Endothelial cell (in vitro differentiated cells): ENCODE data around the gene SCNM1. TPM values are rescaled to one million over a fixed set of nuclear protein-coding genes. Genes with fewer than 3 reads are reported as not detected.

Experiments used
- DNase-seq: peaks from one replicate; pipeline ENCODE4 v3.0.0; 2021; ENCODE audit warnings: low spot score
- H3K27ac Mint-ChIP-seq: one replicate; pipeline ENCODE4 v1.8.0; 2021; ENCODE audit warnings: mixed read lengths, inconsistent platforms; ENCODE audit not compliant: unreplicated experiment
- H3K27me3 Mint-ChIP-seq: one replicate; pipeline ENCODE4 v1.8.0; 2021; ENCODE audit warnings: mild to moderate bottlenecking, moderate library complexity, mixed read lengths, inconsistent platforms; ENCODE audit not compliant: unreplicated experiment
- H3K36me3 Mint-ChIP-seq: one replicate; pipeline ENCODE4 v1.8.0; 2021; ENCODE audit warnings: mild to moderate bottlenecking, low read depth, mixed read lengths, inconsistent platforms; ENCODE audit not compliant: unreplicated experiment
- H3K4me1 Mint-ChIP-seq: one replicate; pipeline ENCODE4 v1.8.0; 2021; ENCODE audit warnings: mild to moderate bottlenecking, mixed read lengths, inconsistent platforms; ENCODE audit not compliant: unreplicated experiment
- H3K4me3 Mint-ChIP-seq: one replicate; pipeline ENCODE4 v1.8.0; 2021; ENCODE audit warnings: mild to moderate bottlenecking, mixed read lengths, inconsistent platforms; ENCODE audit not compliant: unreplicated experiment
- H3K9me3 Mint-ChIP-seq: one replicate; pipeline ENCODE4 v1.8.0; 2021; ENCODE audit warnings: mixed read lengths, inconsistent platforms; ENCODE audit not compliant: unreplicated experiment
- total RNA-seq: library from RNA; stranded (reverse); fragmentation: NEBNext Ultra II Directional; extraction: Animal tissue kit (Norgen Biotek cat#: 25700); gene quantifications from one replicate; pipeline ENCODE4 v1.2.1, GENCODE V29; 2021; ENCODE audit not compliant: unreplicated experiment
- TF ChIP-seq, protein P1 (sequence below): fragments of 200-600 bp; sonication (generic); IDR thresholded peaks from one replicate; pipeline ENCODE4 v1.5.0; 2021; ENCODE audit warnings: antibody characterized with exemption; ENCODE audit not compliant: unreplicated experiment

SCNM1 gene
- total RNA-seq, 1 donor from 2014 or later: 48.3 TPM

DNA sequence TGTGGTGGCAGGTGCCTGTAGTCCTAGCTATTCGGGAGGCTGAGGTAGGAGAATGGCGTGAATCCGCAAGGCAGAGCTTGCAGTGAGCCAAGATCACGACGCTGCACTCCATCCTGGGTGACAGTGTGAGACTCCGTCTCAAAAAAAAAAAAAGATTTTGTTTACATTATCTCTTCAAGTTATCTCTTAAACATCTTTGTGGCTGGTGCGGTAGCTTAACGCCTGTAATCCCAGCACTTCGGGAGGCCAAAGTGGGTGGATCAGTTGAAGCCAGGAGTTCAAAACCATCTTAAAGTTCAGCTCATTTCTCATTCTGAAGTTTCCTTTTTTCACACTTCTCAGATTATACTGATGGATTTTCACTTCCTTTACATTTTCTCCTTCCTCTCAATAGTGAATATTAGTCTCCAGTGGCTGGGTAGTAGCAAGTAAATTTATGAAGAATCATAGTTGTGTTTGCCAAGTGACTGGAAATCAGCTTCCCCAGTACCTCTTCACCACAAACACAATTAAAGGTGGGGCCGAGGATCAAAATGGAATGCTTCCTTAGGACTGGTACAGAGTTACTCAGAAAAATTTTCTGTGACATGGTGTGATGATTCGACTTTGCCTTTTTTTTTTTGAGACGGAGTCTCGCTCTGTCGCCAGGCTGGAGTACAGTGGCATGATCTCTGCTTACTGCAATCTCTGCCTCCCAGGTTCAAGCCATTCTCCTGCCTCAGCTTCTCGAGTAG, 46.2 kb downstream of the SCNM1 start:
- Mint-ChIP-seq H3K4me1 (peaks cover 9% of the 10 kb centered on the region), H3K4me3 (no peak overlapping the region), H3K27me3 (no peaks in the 10 kb centered on the region), H3K36me3 (peaks cover 17% of the 10 kb centered on the region), H3K9me3 (no peaks in the 10 kb centered on the region), H3K27ac (peak overlapping the region; percentile 36)
- TF ChIP-seq, protein P1, sequence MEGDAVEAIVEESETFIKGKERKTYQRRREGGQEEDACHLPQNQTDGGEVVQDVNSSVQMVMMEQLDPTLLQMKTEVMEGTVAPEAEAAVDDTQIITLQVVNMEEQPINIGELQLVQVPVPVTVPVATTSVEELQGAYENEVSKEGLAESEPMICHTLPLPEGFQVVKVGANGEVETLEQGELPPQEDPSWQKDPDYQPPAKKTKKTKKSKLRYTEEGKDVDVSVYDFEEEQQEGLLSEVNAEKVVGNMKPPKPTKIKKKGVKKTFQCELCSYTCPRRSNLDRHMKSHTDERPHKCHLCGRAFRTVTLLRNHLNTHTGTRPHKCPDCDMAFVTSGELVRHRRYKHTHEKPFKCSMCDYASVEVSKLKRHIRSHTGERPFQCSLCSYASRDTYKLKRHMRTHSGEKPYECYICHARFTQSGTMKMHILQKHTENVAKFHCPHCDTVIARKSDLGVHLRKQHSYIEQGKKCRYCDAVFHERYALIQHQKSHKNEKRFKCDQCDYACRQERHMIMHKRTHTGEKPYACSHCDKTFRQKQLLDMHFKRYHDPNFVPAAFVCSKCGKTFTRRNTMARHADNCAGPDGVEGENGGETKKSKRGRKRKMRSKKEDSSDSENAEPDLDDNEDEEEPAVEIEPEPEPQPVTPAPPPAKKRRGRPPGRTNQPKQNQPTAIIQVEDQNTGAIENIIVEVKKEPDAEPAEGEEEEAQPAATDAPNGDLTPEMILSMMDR: no peak
- DNase-seq: no peak

DNA sequence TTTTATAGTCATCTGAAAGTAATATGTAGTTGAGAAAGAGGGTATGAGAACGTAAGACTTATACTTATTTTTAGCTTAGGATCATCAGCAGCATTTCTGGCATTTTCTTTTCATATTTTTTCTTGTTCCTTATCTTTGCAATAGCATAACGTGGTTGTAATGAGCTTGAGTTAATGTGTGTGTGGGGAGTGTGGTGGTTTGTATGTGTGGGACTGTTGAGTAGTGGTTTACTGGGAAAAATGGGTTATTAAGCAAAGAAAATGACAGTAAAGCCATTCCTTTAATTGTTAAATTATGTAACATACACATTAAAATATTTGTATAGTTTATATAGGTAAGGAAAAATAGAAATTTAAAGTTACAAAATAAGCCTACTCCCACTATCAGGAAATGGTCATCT, 47.6 kb downstream of the SCNM1 start:
- DNase-seq: no peak
- Mint-ChIP-seq H3K4me1 (peaks cover 9% of the 10 kb centered on the region), H3K4me3 (no peak overlapping the region), H3K9me3 (no peaks in the 10 kb centered on the region), H3K27me3 (no peaks in the 10 kb centered on the region), H3K27ac (no peak overlapping the region), H3K36me3 (peaks cover 17% of the 10 kb centered on the region)
- TF ChIP-seq, protein P1: no peak

Other genes with a start within 250 kb of the SCNM1 start
- 50.6 TPM for gene SETDB1, start 239.8 kb upstream of the SCNM1 start, total RNA-seq
- 186 TPM for gene CERS2, start 191.3 kb upstream of the SCNM1 start, total RNA-seq
- gene ANXA9, start 183.9 kb upstream of the SCNM1 start, total RNA-seq: not detected
- 11.2 TPM for gene MINDY1, start 159.2 kb upstream of the SCNM1 start, total RNA-seq
- 16.7 TPM for gene PRUNE1, start 157.7 kb upstream of the SCNM1 start, total RNA-seq
- 1.5 TPM for gene BNIPL, start 129.6 kb upstream of the SCNM1 start, total RNA-seq
- 1.0 TPM for gene C1orf56, start 118.4 kb upstream of the SCNM1 start, total RNA-seq
- 180 TPM for gene CDC42SE1, start 106.5 kb upstream of the SCNM1 start, total RNA-seq
- 27.8 TPM for gene MLLT11, start 105.7 kb upstream of the SCNM1 start, total RNA-seq
- 4.1 TPM for gene GABPB2, start 95.4 kb upstream of the SCNM1 start, total RNA-seq
- gene SEMA6C, start 19.5 kb upstream of the SCNM1 start, total RNA-seq: 214 TPM
- gene TNFAIP8L2, start 9.5 kb upstream of the SCNM1 start, total RNA-seq: 1.6 TPM
- 7.5 TPM for gene LYSMD1, start 242 bp upstream of the SCNM1 start, total RNA-seq
- 1.1 TPM for gene TMOD4, start 9.8 kb downstream of the SCNM1 start, total RNA-seq
- gene VPS72, start 24.1 kb downstream of the SCNM1 start, total RNA-seq: 83.5 TPM
- gene PIP5K1A, start 32.4 kb downstream of the SCNM1 start, total RNA-seq: 75.9 TPM
- gene PSMD4, start 88.6 kb downstream of the SCNM1 start, total RNA-seq: 186 TPM
- 29.9 TPM for gene ZNF687, start 116.2 kb downstream of the SCNM1 start, total RNA-seq
- 50.3 TPM for gene PI4KB, start 161.3 kb downstream of the SCNM1 start, total RNA-seq
- 51.6 TPM for gene RFX5, start 181.1 kb downstream of the SCNM1 start, total RNA-seq
- 15.6 TPM for gene SELENBP1, start 206.6 kb downstream of the SCNM1 start, total RNA-seq
- 322 TPM for gene PSMB4, start 233.4 kb downstream of the SCNM1 start, total RNA-seq